ENCODE data around the gene RPH3AL.
A peak's percentile ranks its signal among the peaks of the same experiment; 100 is the strongest.
"Not testable (repeated sequence)": the region's sequence is repeated elsewhere in the genome, so short reads cannot be mapped to it uniquely, and the experiment has no call there.

The RPH3AL gene

GRCh38 chr17:177155-177554 lies 175.5 kb downstream of the RPH3AL start:
- no peak for ATAC-seq
- peak; percentile 99 for TF ChIP-seq ZNF70 (CRISPR knock-in tag; IDR thresholded peaks at IDR 0.05)
- TF ChIP-seq ZFP30 (CRISPR knock-in tag; IDR thresholded peaks at IDR 0.05) = no peak

- TF ChIP-seq ZFP3 (CRISPR knock-in tag; IDR thresholded peaks at IDR 0.05) (peak; percentile 86), TSHZ2 (CRISPR knock-in tag; IDR thresholded peaks at IDR 0.05) (no peak)
- no peak for ATAC-seq
Measured at GRCh38 chr17:173166-173911, 179.3 kb downstream of the RPH3AL start.

GRCh38 chr17:172401-172800 lies 180.2 kb downstream of the RPH3AL start:
- ATAC-seq = no peak
- TF ChIP-seq TOX (CRISPR knock-in tag; IDR thresholded peaks at IDR 0.05; ENCODE audit: borderline replicate concordance) = no peak
- TF ChIP-seq ISL1 (CRISPR knock-in tag; IDR thresholded peaks at IDR 0.05) = no peak
- TF ChIP-seq ARNTL (CRISPR knock-in tag; IDR thresholded peaks at IDR 0.05; ENCODE audit: borderline replicate concordance, low read depth) = no peak
- TF ChIP-seq RARB (CRISPR knock-in tag; IDR thresholded peaks at IDR 0.05) = no peak
- no peak for TF ChIP-seq CREB5 (CRISPR knock-in tag; IDR thresholded peaks at IDR 0.05; ENCODE audit: low read depth)
- no peak for TF ChIP-seq ZNF565 (CRISPR knock-in tag; conservative IDR thresholded peaks at IDR 0.05; ENCODE audit: low read depth)
- TF ChIP-seq CSRNP3 (CRISPR knock-in tag; IDR thresholded peaks at IDR 0.05) = no peak
- no peak for TF ChIP-seq POU6F1 (CRISPR knock-in tag; IDR thresholded peaks at IDR 0.05; ENCODE audit: borderline replicate concordance, low read depth)
- TF ChIP-seq TCF4 (CRISPR knock-in tag; IDR thresholded peaks at IDR 0.05; ENCODE audit: borderline replicate concordance) = no peak
- no peak for TF ChIP-seq SNAI2 (CRISPR knock-in tag; IDR thresholded peaks at IDR 0.05)

GRCh38 chr17:171871-172270 lies 180.7 kb downstream of the RPH3AL start:
- no peak for ATAC-seq
- no peak for TF ChIP-seq PPARA (CRISPR knock-in tag; IDR thresholded peaks at IDR 0.05; ENCODE audit: borderline replicate concordance)
- TF ChIP-seq ZNF70 (CRISPR knock-in tag; IDR thresholded peaks at IDR 0.05) = no peak
- TF ChIP-seq CSDC2 (CRISPR knock-in tag; IDR thresholded peaks at IDR 0.05) = no peak
- no peak for TF ChIP-seq TOX (CRISPR knock-in tag; IDR thresholded peaks at IDR 0.05; ENCODE audit: borderline replicate concordance)
- no peak for TF ChIP-seq SNAI2 (CRISPR knock-in tag; IDR thresholded peaks at IDR 0.05)

- no peak for ATAC-seq
- TF ChIP-seq ZFP3 (CRISPR knock-in tag; IDR thresholded peaks at IDR 0.05) (no peak), ZFP30 (CRISPR knock-in tag; IDR thresholded peaks at IDR 0.05) (no peak), PATZ1 (CRISPR knock-in tag; IDR thresholded peaks at IDR 0.05; ENCODE audit: borderline replicate concordance) (no peak), ARNTL (CRISPR knock-in tag; IDR thresholded peaks at IDR 0.05; ENCODE audit: borderline replicate concordance, low read depth) (no peak), RARB (CRISPR knock-in tag; IDR thresholded peaks at IDR 0.05) (no peak), ISL1 (CRISPR knock-in tag; IDR thresholded peaks at IDR 0.05) (no peak)
Measured at GRCh38 chr17:170130-170670, 182.4 kb downstream of the RPH3AL start.

GRCh38 chr17:168614-169013 lies 184.0 kb downstream of the RPH3AL start:
- not testable (repeated sequence) for ATAC-seq
